GM19023 (cell line): ENCODE results near the gene SCIMP.
"Not testable (repeated sequence)": the region's sequence is repeated elsewhere in the genome, so short reads cannot be mapped to it uniquely, and the experiment has no call there.

Experiments
- ATAC-seq: cut with Tn5 transposase; IDR thresholded peaks from one replicate; pipeline ENCODE4 v1.9.1; 2021; ENCODE audit warnings: mild to moderate bottlenecking, moderate library complexity; ENCODE audit not compliant: unreplicated experiment

The SCIMP gene

DNA sequence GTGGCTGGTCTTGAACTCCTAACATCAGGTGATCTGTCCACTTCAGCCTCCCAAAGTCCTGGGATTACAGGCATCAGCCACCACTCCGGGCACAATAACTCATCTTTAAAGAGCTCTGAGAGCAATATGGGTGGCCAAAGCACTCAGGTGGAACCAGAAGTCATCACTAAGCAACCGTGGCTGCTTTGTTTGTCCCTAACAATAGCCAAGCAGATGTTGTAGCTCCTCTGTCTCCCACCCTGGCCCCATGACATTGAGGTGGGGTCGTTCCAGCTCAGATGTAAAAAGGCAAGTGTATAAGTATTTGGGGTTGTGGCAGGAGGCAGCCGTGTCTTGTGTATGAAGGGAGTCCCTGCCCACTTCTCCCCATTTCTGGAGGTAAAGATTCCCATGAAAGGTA is 3.7 kb upstream of the SCIMP start:
- ATAC-seq, result no peak

GRCh38 chr17:5237541-5238016 is 2.9 kb upstream of the SCIMP start:
- no peak for ATAC-seq

GRCh38 chr17:5236938-5237540 is 2.4 kb upstream of the SCIMP start:
- no peak for ATAC-seq

DNA sequence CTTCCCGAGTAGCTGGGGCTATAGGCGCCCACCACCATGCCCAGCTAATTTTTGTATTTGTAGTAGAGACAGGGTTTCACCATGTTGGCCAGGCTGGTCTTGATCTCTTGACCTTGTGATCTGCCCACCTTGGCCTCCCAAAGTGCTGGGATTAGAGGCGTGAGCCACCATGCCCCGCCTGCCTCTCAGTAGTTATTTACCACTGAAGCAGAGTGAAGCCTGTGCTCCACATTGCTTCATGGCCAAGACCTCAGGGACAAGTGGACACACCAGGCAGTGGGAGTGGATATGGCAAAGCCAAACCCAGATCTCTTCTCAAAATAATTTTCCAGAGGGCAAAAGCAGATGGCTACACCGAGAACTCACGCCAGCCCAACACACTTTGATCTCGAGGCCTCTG is 1.2 kb downstream of the SCIMP start:
- not testable (repeated sequence) for ATAC-seq

GRCh38 chr17:5226940-5227878 is 7.5 kb downstream of the SCIMP start:
- no peak for ATAC-seq

DNA sequence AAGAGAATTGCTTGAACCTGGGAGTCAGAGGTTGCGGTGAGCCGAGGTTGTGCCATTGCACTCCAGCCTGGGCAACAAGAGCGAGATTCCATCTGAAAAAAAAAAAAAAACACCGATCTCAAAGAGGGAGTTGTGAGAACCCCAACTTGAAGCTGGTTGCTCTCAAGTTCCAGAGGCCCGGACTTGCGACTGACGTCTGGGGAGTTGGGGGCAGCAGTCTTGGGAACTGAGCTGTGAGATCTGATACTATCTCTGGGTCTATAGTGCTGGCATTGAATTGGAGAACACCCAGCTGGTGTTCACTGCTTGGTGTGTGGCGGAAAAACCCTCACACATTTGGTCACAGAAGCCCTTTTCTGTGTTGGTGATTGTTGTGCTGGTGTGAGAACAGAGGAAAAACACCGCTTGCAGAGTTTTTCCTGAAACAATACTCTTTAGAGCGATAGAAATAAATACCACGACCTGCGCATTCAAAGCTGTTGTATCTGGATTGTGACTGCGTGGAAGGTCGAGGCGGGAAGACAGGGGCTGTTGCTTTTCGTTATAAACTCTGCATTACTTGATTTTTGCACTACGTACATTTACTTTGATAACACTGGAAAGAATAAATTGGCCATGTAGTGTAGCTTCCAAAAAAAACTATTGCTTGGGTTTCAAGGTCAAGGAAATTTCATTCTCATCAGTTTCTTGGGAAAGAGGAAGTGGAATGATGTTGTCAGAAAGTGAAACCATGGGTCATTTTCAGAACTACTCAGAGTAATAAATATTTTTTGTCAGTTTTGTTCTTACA is 8.8 kb downstream of the SCIMP start:
- ATAC-seq, result no peak

DNA sequence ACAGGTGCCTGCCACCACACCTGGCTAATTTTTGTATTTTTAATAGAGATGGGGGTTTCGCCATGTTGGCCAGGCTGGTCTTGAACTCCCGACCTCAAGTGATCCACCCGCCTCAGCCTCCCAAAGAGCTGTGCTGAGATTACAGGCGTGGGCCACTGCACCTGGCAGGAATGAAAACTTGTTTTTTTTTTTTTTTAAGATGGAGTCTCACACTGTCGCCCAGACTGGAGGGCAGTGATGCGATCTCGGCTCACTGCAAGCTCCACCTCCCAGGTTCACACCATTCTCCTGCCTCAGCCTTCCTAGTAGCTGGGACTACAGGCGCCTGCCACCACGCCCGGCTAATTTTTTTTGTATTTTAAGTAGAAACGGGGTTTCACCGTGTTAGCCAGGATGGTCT is 12.7 kb downstream of the SCIMP start:
- not testable (repeated sequence) for ATAC-seq

DNA sequence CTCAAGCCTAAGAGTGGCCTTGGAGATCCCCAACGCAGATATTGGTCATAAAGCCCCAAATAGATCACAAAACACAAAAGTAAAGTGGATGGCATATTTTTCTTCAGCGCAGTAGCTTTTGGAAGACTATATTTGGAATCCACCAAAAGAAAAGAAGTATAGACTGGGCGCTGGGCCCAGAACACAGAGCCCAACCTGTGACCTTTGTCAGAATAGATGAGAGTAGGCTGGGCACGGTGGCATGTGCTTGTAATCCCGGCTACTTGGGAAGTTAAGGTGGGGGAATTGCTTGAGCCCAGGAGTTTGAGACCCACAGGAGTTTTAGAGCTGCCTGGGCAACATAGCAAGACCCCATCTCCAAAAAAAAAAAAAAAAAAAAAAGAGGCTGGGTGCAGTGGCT is 14.6 kb downstream of the SCIMP start:
- ATAC-seq, result no peak

GRCh38 chr17:5219536-5219935 is 15.1 kb downstream of the SCIMP start:
- no peak for ATAC-seq

- ATAC-seq, result not testable (repeated sequence)
Measured at GRCh38 chr17:5217562-5217961, 17.1 kb downstream of the SCIMP start.

DNA sequence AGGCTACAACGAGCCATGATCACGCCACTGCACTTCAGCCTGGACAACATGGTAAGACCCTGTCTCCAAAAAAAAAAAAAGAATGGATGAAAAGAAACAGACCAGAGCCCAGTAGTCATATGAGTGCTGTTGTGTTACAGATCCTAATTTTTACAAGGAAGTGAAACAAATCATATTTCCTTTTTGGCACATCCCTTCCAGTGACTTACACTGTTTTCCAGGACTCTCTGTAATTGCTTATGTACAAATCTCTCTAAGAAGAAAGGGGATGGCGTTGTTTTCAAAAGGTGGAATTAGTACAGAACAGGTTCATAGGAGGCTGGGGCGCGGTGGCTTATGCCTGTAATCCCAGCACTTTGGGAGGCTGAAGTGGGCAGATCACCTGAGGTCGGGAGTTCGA is 23.2 kb downstream of the SCIMP start:
- ATAC-seq, result no peak

GRCh38 chr17:5210614-5211252 is 23.9 kb downstream of the SCIMP start:
- ATAC-seq, result no peak

GRCh38 chr17:5210091-5210490 is 24.6 kb downstream of the SCIMP start:
- ATAC-seq, result no peak

DNA sequence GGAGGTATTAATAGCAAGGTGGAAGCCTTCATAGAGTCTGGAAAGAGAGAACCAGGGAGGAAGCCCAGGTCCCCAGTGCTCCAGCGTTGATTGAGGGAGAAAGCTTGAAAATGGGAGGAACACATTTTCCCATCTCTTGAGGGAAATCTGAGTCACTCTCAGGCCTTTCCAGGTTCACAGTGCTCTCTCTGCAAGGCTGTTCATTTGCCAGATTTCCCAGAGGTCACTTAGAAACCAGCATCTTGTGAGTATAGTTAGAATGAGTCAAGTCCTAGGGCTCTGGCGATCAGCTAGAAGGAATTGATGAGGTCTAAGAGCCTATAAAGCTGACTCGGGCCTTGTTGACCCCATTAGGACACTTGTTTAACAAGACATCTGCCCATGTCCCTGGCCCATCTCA is 25.3 kb downstream of the SCIMP start:
- ATAC-seq, result no peak

- no peak for ATAC-seq
Measured at GRCh38 chr17:5203908-5204294, 30.8 kb downstream of the SCIMP start.

GRCh38 chr17:5203178-5203907 is 31.3 kb downstream of the SCIMP start:
- no peak for ATAC-seq

- no peak for ATAC-seq
Measured at GRCh38 chr17:5201011-5201410, 33.6 kb downstream of the SCIMP start.

GRCh38 chr17:5200360-5200759 is 34.3 kb downstream of the SCIMP start:
- no peak for ATAC-seq

DNA sequence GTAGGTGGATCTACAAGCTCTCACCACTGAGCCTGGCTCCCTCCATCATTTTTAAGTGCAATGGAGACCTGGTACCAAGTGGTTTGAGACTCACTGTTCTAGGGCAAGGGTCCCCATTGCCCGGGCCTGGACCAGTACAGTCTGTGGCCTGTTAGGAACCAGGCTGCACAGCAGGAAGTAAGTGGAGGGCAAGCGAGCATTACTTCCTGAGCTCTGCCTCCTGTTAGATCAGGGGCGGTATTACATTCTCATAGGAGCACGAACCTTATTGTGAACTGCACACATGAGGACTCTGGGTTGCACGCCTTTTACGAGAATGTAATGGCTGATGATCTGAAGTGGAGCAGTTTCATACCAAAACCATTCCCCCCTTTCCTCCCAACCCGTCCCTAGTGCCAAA is 36.2 kb downstream of the SCIMP start:
- ATAC-seq, result no peak

DNA sequence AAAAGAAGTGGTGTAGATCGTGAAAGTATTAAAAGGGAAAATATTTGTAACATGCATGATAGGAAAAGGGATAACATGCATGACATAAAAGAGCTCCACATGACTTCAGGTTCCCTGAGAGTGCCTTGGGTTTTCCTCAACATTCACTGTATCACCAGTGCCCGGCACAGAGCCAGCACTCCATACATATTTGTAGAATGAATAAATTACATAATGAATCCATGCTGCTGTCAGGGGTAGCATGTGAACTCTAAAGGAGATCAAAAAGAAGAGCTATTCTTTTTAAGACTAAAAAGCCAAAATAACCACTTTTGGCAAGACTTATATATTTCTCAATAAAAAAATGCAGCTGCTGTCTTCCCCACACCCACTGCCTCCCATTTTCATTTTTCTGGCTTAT is 40.3 kb downstream of the SCIMP start:
- no peak for ATAC-seq
